ENCODE data around the gene STX16. TPM values are rescaled to one million over a fixed set of nuclear protein-coding genes. Genes with fewer than 3 reads are reported as not detected.

The STX16 gene
- total RNA-seq, result 100 to 1,000 TPM in 1 of 4 donors, 10 to 100 TPM in 3; 53.2 to 112 (median 65.8) TPM

GRCh38 chr20:58650776-58651558 lies at the start of gene STX16:
Gene STX16, plus strand, starts transcription at chr20:58651283. Its CDS starts 724 bp downstream, at chr20:58652007.
- no peak for TF ChIP-seq CTCF (IDR thresholded peaks at IDR 0.05; ENCODE audit: low read depth)

- TF ChIP-seq CTCF (IDR thresholded peaks at IDR 0.05; ENCODE audit: low read depth), result no peak
These were observed 49.0 kb upstream of the STX16 start for GRCh38 chr20:58602124-58602523.

GRCh38 chr20:58603721-58604120 lies 47.4 kb upstream of the STX16 start:
- no peak for TF ChIP-seq CTCF (IDR thresholded peaks at IDR 0.05; ENCODE audit: low read depth)

GRCh38 chr20:58604128-58604881 lies 46.8 kb upstream of the STX16 start:
- TF ChIP-seq CTCF (IDR thresholded peaks at IDR 0.05; ENCODE audit: low read depth), result no peak

- no peak for TF ChIP-seq CTCF (IDR thresholded peaks at IDR 0.05; ENCODE audit: low read depth)
These were observed 45.6 kb upstream of the STX16 start for GRCh38 chr20:58605292-58606065.

GRCh38 chr20:58606184-58606583 lies 44.9 kb upstream of the STX16 start:
- TF ChIP-seq CTCF (IDR thresholded peaks at IDR 0.05; ENCODE audit: low read depth), result no peak

Measured in subcutaneous adipose tissue (tissue), 4 donors.